GM12878 (cell line): Measurements from ENCODE around the gene COQ2. TPM values are rescaled to one million over a fixed set of nuclear protein-coding genes. Genes with fewer than 3 reads are reported as not detected.

Experiments
- ATAC-seq: fragments of 200-7000 bp; cut with Tn5 transposase; 3 replicates; pipeline ENCODE4 v1.9.1; 2020; ENCODE audit warnings: mild to moderate bottlenecking, moderate library complexity
- BruUV-seq: library from RNA; stranded (reverse); fragments of 400-500 nt; replicated peaks from 2 replicates; lab custom pipeline; 2021; lab: Mats Ljungman, UMichigan
- CTCF ChIA-PET: fragments of 300-600 bp; sonication (Branson Sonifier 250); formaldehyde crosslinking; extraction: SDS; loops from one replicate; lab custom pipeline; 2021; ENCODE audit warnings: inconsistent platforms; lab: Yijun Ruan, JAX
- POLR2A ChIA-PET: fragments of 350-600 bp; formaldehyde crosslinking; extraction: SDS; loops from one replicate; lab custom pipeline; 2021; ENCODE audit warnings: inconsistent platforms; lab: Charles Lee
- RAD21 ChIA-PET: fragments of 300-600 bp; sonication (Branson Sonifier 250); formaldehyde crosslinking; loops from one replicate; lab custom pipeline; 2023; ENCODE audit warnings: antibody characterized with exemption; ENCODE audit not compliant: unreplicated experiment; lab: Charles Lee
- SMC1A ChIA-PET: fragments of 300-600 bp; sonication (Branson Sonifier 250); formaldehyde crosslinking; loops from one replicate; lab custom pipeline; 2023; ENCODE audit not compliant: unreplicated experiment, uncharacterized antibody; lab: Charles Lee
- DNase-seq: peaks from one replicate; pipeline ENCODE4 v3.0.0-alpha.2; 2011; ENCODE audit warnings: low read depth, low spot score
- FAIRE-seq: peaks from 3 replicates; lab custom pipeline; 2011; peaks lifted over from hg19 to GRCh38; lab: Jason Lieb, UNC
- H2AFZ ChIP-seq: 2 replicates; pipeline ENCODE4 v1.6.0; 2011; ENCODE audit warnings: low read depth, low read length, control low read depth; ENCODE audit not compliant: control insufficient read depth
- H3K27ac ChIP-seq: 2 replicates; pipeline ENCODE4 v1.5.1; 2011; ENCODE audit warnings: control low read depth; ENCODE audit not compliant: control insufficient read depth, insufficient read depth
- H3K27me3 ChIP-seq, 2 experiments: replicated peaks in 1 of 2; 2 replicates each; pipeline versions ENCODE4 v1.6.0 to v1.6.1; 2011; ENCODE audit warnings: low read length in 1 of 2; ENCODE audit not compliant: control insufficient read depth in 2 of 2, insufficient read depth in 2 of 2
- H3K36me3 ChIP-seq, 2 experiments: 2 replicates each; pipeline ENCODE4 v1.5.1; 2011; ENCODE audit warnings: low read length in 1 of 2; ENCODE audit not compliant: control insufficient read depth in 2 of 2, insufficient read depth in 2 of 2
- H3K4me1 ChIP-seq: 2 replicates; pipeline ENCODE4 v1.6.1; 2011; ENCODE audit warnings: mild to moderate bottlenecking, low read length, moderate library complexity, mixed read lengths; ENCODE audit not compliant: control insufficient read depth, insufficient read depth
- H3K4me2 ChIP-seq: 2 replicates; pipeline ENCODE4 v1.6.0; 2011; ENCODE audit warnings: control low read depth; ENCODE audit not compliant: control insufficient read depth, insufficient read depth
- H3K4me3 ChIP-seq: fragments of 200-600 bp; sonication (generic); 2 replicates; pipeline ENCODE4 v1.5.1; 2016
- H3K79me2 ChIP-seq: 2 replicates; pipeline ENCODE4 v1.6.0; 2011; ENCODE audit warnings: low read length; ENCODE audit not compliant: control insufficient read depth, insufficient read depth
- H3K9ac ChIP-seq: 2 replicates; pipeline ENCODE4 v1.8.0; 2011; ENCODE audit warnings: low read length, control low read depth, mixed read lengths; ENCODE audit not compliant: control insufficient read depth, insufficient read depth
- H3K9me3 ChIP-seq: replicated peaks from 3 replicates; pipeline ENCODE4 v1.5.1; 2011; ENCODE audit warnings: mild to moderate bottlenecking, low read length; ENCODE audit not compliant: control insufficient read depth, insufficient read depth
- H4K20me1 ChIP-seq: 2 replicates; pipeline ENCODE4 v1.6.0; 2011; ENCODE audit not compliant: control insufficient read depth, insufficient read depth
- CBFB ChIP-seq: IDR thresholded peaks from 2 replicates; pipeline ENCODE4 v1.6.1; 2016; ENCODE audit warnings: antibody characterized with exemption, low read depth
- HDAC6 ChIP-seq: fragments of 200-600 bp; sonication (generic); IDR thresholded peaks from one replicate; pipeline ENCODE4 v1.8.0; 2017; ENCODE audit warnings: antibody characterized with exemption; ENCODE audit not compliant: unreplicated experiment
- IKZF2 ChIP-seq, 2 experiments: fragments of 450-650 bp; IDR thresholded peaks; 2 replicates each; pipeline ENCODE4 v1.6.1; 2017; ENCODE audit warnings: mild to moderate bottlenecking in 2 of 2, moderate library complexity in 2 of 2
- IRF4 ChIP-seq: IDR thresholded peaks from 2 replicates; pipeline ENCODE4 v1.6.1; 2011; ENCODE audit warnings: low read depth, low read length
- KAT2A ChIP-seq: conservative IDR thresholded peaks from 2 replicates; pipeline ENCODE4 v1.6.1; 2011; ENCODE audit warnings: low read depth, low read length; ENCODE audit not compliant: control insufficient read depth
- MTA2 ChIP-seq: fragments of 450-650 bp; IDR thresholded peaks from 2 replicates; pipeline ENCODE4 v1.6.1; 2016; ENCODE audit warnings: low read depth, mild to moderate bottlenecking, moderate library complexity
- POU2F2 ChIP-seq: IDR thresholded peaks from 3 replicates; pipeline ENCODE4 v1.6.1; 2011; ENCODE audit warnings: low read depth, mild to moderate bottlenecking, low read length, borderline replicate concordance
- YY1 ChIP-seq: IDR thresholded peaks from 2 replicates; pipeline ENCODE4 v1.6.1; 2011; ENCODE audit warnings: low read depth, mild to moderate bottlenecking, low read length
- WGBS: methylation state at CpG from one replicate; pipeline ENCODE4 v1.1.6; 2016; ENCODE audit warnings: low lambda C conversion rate; ENCODE audit not compliant: insufficient replicate concordance, insufficient coverage; ENCODE audit errors: missing lambda C conversion rate; 5-methylcytosine and 5-hydroxymethylcytosine counted together
- in situ Hi-C: fragments of 300-500 bp; cut with MboI; formaldehyde crosslinking; loops from 9 replicates; pipeline ENCODE4 v1.14.3; 2018; ENCODE audit warnings: mixed read lengths
- intact Hi-C: fragments of 100-400 bp; cut with micrococcal nuclease; formaldehyde crosslinking; loops from one replicate; pipeline ENCODE4 v1.14.2; 2022; ENCODE audit not compliant: unreplicated experiment
- polyA plus RNA-seq, 11 experiments: library from polyadenylated mRNA; depleted of rRNA in 4 of 11; unstranded in 6 of 11; stranded (reverse) in 5 of 11; fragments of >200 nt; fragmentation: Nextera tagmentation in 4 of 11; fragmentation: Illumina TruSeq in 1 of 11; extraction: Ambion mirVana in 4 of 11; extraction: Trizol in 1 of 11; gene quantifications; 1 replicate in 1 of 11; 2 replicates in 10 of 11; pipeline versions ENCODE4 v1.2.1 to v1.2.3, GENCODE V29; 2011 to 2016; ENCODE audit warnings: inconsistent platforms in 2 of 11, missing spikeins in 2 of 11, low read depth in 1 of 11
- total RNA-seq, 4 experiments: library from RNA; depleted of rRNA in 3 of 4; stranded (reverse); fragments of >200 nt in 3 of 4; fragmentation: Illumina TruSeq in 1 of 4; extraction: Trizol in 1 of 4; gene quantifications; 2 replicates each; pipeline versions ENCODE4 v1.2.1 to v1.2.3, GENCODE V29; 2013 to 2021
- TF ChIP-seq, protein P1 (sequence below): fragments of 450-650 bp; IDR thresholded peaks from 2 replicates; pipeline ENCODE4 v1.6.1; 2017; ENCODE audit warnings: borderline replicate concordance
- TF ChIP-seq, protein P2 (sequence below): fragments of 450-650 bp; formaldehyde crosslinking; IDR thresholded peaks from 2 replicates; pipeline ENCODE4 v1.5.0; 2022; ENCODE audit warnings: mild to moderate bottlenecking, missing genetic modification characterization
- TF ChIP-seq, protein P3 (sequence below): fragments of 150-350 bp; IDR thresholded peaks from 2 replicates; pipeline ENCODE4 v1.6.1; 2016; ENCODE audit warnings: low read depth, low read length

COQ2 gene
- total and polyA plus RNA-seq, 10 of the 15 experiments (the other 5 are each of a cell fraction or from before 2014, with no cell fraction given): 5.0 to 46.7 (median 19.1) TPM

DNA sequence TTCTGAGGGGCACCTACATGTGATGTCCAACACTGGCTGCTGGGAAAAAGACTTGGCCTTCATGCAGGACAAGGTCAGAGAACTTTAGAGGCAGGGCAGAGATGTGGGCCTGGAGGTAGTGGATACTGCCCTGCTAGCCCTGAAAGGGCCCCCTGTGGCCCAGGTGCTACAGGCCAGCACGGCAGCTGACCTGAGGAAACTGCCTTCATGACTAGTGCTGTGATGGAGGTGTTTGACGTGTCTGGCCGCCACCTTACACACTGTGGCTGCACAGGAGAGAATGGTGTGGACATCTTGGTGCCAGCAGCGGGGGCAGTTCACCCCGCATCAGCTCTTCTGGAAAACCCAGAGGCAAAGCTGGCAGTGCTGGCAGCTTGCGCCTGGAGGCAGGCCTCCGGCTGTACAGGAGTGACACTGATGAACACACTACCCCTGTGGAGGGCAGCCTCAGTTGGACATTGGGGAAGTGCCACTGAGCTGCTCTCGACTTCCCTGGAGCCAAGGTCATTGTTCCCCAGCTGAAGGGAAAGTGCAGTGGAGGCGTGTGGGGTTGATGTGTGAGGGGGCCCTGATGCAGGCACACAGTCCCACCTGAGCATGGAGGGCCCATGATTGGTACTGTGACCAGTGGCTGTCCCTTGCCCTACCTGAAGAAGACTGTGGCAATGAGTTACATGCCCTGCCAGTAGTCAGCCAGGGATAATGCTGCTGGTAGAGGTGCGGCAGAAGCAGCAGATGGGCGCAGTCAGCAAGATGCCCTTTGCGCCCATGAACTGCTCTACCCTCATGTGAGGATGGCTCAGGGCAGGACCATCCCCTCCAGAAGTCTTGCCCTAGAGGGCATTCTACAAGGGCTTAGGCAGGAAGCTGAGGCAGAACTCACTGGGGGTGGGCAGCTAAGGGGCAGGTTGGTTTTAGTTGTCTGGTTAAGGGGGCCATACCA lies 36.9 kb downstream of the COQ2 start:
- Histone ChIP-seq H3K9ac (no peak overlapping the region), H3K27ac (no peak overlapping the region), H3K79me2 (no peaks in the 10 kb centered on the region), H3K4me1 (no peaks in the 10 kb centered on the region), H3K4me3 (no peak overlapping the region), H4K20me1 (no peaks in the 10 kb centered on the region), H3K27me3 (no peaks in the 10 kb centered on the region), H2AFZ (no peak overlapping the region), H3K9me3 (no peaks in the 10 kb centered on the region; the same call in 2 of the 3 replicates), H3K4me2 (no peak overlapping the region), H3K36me3 (peaks cover 0 to 1% of the 10 kb centered on the region in 2 experiments; a peak in 2 of 4 replicates)
- in situ Hi-C loops: no loop called here
- ChIA-PET RAD21 (no interaction called here), POLR2A (no interaction called here), CTCF (interaction anchor here (0.7 kb wide), 1 partner anchor 137 kb away, joined by 4 read pairs; no protein-coding TSS in a partner anchor), SMC1A (interaction anchor here (1.4 kb wide), 1 partner anchor 33 kb away, joined by 4 read pairs; no protein-coding TSS in a partner anchor)
- intact Hi-C loops: no loop called here
- ATAC-seq (peak; percentile 14; the same call in 2 of the 3 replicates), DNase-seq (no peak), FAIRE-seq (no peak)
- TF ChIP-seq MTA2 (no peak), IRF4 (no peak), KAT2A (no peak), IKZF2 (IDR thresholded peaks at IDR 0.05) (no peak), POU2F2 (no peak), CBFB (no peak), YY1 (no peak), HDAC6 (no peak)
- TF ChIP-seq, protein P1, sequence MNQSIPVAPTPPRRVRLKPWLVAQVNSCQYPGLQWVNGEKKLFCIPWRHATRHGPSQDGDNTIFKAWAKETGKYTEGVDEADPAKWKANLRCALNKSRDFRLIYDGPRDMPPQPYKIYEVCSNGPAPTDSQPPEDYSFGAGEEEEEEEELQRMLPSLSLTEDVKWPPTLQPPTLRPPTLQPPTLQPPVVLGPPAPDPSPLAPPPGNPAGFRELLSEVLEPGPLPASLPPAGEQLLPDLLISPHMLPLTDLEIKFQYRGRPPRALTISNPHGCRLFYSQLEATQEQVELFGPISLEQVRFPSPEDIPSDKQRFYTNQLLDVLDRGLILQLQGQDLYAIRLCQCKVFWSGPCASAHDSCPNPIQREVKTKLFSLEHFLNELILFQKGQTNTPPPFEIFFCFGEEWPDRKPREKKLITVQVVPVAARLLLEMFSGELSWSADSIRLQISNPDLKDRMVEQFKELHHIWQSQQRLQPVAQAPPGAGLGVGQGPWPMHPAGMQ: no peak
- TF ChIP-seq, protein P2, sequence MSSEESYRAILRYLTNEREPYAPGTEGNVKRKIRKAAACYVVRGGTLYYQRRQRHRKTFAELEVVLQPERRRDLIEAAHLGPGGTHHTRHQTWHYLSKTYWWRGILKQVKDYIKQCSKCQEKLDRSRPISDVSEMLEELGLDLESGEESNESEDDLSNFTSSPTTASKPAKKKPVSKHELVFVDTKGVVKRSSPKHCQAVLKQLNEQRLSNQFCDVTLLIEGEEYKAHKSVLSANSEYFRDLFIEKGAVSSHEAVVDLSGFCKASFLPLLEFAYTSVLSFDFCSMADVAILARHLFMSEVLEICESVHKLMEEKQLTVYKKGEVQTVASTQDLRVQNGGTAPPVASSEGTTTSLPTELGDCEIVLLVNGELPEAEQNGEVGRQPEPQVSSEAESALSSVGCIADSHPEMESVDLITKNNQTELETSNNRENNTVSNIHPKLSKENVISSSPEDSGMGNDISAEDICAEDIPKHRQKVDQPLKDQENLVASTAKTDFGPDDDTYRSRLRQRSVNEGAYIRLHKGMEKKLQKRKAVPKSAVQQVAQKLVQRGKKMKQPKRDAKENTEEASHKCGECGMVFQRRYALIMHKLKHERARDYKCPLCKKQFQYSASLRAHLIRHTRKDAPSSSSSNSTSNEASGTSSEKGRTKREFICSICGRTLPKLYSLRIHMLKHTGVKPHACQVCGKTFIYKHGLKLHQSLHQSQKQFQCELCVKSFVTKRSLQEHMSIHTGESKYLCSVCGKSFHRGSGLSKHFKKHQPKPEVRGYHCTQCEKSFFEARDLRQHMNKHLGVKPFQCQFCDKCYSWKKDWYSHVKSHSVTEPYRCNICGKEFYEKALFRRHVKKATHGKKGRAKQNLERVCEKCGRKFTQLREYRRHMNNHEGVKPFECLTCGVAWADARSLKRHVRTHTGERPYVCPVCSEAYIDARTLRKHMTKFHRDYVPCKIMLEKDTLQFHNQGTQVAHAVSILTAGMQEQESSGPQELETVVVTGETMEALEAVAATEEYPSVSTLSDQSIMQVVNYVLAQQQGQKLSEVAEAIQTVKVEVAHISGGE (CRISPR knock-in tag): no peak
- TF ChIP-seq, protein P3, sequence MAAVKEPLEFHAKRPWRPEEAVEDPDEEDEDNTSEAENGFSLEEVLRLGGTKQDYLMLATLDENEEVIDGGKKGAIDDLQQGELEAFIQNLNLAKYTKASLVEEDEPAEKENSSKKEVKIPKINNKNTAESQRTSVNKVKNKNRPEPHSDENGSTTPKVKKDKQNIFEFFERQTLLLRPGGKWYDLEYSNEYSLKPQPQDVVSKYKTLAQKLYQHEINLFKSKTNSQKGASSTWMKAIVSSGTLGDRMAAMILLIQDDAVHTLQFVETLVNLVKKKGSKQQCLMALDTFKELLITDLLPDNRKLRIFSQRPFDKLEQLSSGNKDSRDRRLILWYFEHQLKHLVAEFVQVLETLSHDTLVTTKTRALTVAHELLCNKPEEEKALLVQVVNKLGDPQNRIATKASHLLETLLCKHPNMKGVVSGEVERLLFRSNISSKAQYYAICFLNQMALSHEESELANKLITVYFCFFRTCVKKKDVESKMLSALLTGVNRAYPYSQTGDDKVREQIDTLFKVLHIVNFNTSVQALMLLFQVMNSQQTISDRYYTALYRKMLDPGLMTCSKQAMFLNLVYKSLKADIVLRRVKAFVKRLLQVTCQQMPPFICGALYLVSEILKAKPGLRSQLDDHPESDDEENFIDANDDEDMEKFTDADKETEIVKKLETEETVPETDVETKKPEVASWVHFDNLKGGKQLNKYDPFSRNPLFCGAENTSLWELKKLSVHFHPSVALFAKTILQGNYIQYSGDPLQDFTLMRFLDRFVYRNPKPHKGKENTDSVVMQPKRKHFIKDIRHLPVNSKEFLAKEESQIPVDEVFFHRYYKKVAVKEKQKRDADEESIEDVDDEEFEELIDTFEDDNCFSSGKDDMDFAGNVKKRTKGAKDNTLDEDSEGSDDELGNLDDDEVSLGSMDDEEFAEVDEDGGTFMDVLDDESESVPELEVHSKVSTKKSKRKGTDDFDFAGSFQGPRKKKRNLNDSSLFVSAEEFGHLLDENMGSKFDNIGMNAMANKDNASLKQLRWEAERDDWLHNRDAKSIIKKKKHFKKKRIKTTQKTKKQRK: no peak
- BruUV-seq: no TSS peak
- 95% methylated on average over 12 of the region's 12 CpGs for WGBS
